NK-92 (cell line): ENCODE results near the gene KCNC1.

ENCODE experiments used
- DNase-seq: peaks from one replicate; lab custom pipeline; 2025; ENCODE audit not compliant: unreplicated experiment; lab: John Stamatoyannopoulos, UW

KCNC1 gene

DNA sequence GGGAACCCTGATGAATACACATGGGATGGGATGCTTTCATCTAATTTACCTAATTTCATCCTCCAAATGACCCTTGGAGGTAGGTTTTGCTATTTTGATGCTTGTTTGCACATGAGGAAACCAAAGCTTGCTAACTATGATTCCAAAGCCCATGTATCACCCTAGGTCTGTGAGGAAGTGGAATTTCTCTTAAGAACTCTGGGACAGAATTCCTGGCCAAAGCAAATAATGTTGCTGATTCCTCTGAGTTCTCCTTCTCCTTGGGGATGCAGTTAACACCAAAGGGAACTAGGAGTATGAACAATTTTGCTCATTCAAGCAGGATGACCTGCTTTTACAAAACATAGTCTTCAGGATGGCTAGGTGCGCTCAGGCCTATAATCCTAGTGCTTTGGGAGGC lies 80.0 kb downstream of the KCNC1 start:
- no peak for DNase-seq

DNA sequence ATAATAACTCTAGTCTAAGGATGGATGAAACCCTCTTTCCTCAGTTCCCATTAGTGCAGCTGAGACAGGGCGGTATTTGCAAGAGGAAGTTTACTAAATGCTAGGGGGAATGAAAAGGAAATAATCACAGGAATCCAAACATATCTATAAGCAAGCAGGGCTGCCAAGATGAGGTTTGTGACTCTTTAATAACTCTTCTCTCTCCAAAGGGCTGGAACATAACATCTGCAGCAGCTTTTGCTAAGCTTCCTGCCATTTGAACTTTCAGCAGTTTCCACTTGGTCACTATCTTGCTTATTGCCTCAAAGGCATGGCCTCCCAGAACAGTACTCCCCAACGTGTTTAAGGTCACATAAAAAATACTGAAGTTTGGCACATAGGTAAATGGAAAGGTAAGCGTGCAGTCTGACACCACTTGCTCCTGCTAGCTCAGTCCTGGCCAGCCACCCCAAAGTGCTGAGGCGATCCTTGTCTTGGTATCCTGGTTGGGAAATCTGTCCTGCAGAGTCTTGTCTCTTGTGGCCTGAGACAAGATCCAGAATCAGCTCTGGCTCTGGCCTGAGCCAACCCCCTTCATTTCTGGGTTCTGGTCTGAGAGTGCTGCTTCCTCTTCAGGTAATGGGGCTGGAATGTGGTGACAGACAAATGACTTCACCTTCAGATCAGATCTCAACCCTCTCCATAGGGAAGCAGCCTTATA lies 81.8 kb downstream of the KCNC1 start:
- DNase-seq: no peak

DNA sequence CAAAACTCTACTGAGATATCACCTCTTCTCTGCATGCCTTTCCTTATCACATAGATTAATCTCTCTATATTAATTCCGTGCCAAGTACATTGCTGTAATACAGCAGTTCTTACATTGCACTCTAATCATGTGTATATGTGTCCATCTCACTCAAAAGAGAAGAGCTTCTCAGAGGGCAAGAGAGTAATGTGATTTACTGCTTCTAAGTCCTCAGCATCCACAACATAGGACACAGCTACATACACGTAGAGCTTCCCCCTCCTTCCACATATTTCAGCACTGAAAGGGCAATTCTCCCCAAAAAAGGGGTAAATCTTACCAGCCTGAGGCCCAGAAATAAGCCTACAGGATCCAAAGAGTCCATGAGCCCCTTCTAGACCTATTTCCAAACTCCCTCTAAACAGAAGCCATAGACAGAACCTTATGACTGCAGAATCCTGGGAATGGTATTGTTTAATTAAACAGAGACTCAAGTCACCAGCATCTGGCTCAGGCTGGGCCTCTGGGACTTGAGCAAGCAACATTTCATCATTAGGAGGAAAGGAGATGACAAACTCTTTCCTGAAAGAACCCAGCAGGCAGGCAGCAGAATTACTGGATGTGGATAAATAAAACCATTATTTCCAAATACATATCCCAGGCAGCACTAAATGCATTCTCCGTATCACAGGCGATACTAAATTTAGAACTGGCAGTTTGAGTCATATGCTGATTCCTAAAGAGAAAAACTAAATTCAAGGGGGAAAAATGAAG lies 87.2 kb downstream of the KCNC1 start:
- DNase-seq: no peak

DNA sequence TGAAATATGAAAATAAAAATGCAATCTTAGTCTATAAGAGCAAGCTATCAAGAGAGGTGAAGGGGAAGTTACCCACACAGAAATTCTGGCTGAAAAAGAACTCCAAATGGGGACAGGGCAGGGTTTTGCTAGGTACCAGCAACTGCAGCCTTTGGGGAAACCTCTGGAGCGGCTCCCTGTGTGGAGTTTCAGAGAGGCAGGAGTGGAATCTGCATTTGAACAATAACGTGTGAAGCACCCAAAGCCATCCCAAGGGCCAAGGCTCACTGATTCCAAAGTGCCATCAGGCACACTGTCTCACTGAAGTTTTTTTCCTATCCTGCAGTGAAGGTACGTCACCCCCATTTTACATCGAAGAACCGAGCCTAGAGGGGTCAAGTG lies 87.8 kb downstream of the KCNC1 start:
- no peak for DNase-seq

DNA sequence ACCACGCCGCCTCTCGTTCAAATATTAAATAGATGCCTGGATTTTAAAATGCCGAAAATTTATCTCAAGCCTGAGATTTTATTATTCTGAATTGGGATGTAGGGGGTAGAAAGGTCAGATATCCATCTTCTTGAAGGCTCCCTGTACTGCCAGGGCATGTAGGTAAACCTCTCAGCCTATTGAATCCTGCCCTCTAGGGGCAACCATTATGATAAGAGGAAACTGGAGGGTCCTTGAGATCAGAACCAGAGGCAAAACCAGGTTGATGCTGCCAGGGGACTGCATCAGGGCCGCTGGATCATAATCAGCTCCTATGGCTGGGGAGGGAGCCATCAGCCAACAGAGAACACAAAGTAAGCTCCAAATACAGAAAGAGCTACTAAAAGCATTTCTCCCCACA lies 92.4 kb downstream of the KCNC1 start:
- no peak for DNase-seq

DNA sequence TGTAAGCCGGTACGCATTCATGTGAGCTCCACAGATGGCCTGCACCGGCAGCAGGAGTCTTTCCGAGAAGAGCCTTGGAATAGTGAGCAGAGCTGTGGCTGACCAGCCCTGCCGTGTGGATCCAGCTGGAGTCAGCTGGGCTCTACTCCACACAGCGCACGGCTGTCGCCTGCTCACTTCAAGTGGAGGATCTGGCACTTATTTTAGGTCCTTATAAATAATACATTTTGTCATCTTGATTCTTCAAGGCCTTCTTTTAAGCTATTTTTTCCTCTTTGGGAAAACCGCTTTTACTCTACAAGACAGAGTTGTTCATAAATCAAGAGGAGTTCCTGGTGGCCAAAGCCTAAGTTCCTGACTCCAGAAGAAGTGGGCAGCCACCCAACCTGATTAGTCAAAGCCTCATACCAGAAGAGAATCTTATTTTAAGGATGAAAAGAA lies 93.8 kb downstream of the KCNC1 start:
- DNase-seq: no peak

DNA sequence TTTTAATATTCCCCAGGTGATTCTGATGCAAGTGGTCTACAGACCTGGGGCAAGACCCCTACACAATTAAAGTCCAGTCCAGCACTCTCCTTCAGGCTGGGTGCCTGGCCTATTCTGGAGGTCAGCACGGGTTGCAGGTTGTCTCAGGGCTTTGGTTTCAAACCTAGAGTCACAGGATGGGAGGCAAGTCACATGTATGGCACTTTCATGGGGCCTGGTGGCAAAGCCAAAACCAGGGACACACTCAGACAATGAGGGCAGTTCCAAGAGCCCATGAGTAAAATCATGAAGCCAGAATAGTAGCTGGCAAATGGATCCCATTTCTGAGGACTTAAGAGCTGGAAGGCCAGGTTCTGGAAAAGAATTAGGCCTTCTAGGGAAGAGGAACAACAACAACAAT lies 96.6 kb downstream of the KCNC1 start:
- no peak for DNase-seq

DNA sequence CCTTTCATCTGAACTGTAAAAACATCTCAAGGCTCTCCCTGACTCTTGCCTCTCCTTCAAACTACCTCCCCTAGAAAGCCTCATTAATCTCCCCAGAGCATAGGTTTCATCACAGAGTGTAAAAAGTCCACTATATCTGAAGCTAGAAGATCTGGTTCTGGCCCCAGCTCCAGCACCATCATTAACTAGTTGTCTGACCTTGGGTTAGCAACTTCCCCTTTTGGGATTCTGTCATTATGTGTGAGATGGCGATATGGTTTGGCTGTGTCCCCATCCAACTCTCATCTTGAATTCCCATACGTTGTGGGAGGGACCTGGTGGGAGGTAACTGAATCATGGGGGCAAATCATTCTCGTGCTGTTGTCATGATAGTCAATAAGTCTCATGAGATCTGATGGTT lies 97.3 kb downstream of the KCNC1 start:
- no peak for DNase-seq
